Suppressor macrophage treated with lipopolysaccharide for 1 hour (primary cell): ENCODE measurements around the gene FGD4.

ENCODE experiments used
- DNase-seq, 3 donors: peaks; one replicate each; pipeline ENCODE4 v3.0.0-alpha.2; 2020 to 2022

The FGD4 gene

DNA sequence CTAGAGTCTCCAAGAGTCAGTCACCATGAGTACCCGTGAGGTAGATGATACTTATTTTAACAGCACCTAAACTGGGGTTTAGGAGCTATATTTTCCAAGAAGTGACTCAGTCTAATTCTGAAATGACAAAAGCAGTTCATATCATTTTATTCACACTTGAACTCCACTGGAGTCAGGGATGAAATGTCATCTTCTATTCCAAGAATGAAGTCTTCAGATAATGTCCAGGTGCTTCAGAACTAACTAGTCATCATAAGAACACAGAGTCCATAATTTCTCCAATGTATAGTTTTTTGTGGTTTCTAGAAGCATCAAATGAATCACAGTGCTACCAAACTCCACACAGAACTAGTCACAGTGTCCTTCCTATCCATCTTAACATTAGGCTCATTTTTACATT lies 293.0 kb downstream of the FGD4 start:
- no peak for DNase-seq

DNA sequence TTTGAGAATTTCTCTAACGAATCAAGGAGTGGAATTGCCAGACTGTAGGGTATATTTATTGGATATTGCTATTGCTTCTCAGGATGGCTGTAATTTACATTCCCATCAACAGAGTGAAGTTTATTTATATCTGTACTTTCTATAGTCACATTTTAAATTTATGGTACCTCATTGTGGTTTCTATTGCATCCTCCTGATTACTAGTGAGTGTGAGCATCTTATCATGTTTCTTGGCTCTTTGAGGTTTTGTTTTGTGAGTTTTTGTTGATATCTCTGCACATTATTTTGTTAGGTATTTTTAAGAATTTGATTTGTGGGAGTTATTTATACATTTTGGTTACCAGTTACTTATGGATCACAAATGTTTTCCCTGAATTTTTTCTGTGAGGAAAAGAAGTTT lies 293.7 kb downstream of the FGD4 start:
- DNase-seq: no peak
